ENCODE results near the gene ABCA1.
A peak's percentile ranks its signal among the peaks of the same experiment; 100 is the strongest.
"Not testable (repeated sequence)": the region's sequence is repeated elsewhere in the genome, so short reads cannot be mapped to it uniquely, and the experiment has no call there.

ABCA1 gene

DNA sequence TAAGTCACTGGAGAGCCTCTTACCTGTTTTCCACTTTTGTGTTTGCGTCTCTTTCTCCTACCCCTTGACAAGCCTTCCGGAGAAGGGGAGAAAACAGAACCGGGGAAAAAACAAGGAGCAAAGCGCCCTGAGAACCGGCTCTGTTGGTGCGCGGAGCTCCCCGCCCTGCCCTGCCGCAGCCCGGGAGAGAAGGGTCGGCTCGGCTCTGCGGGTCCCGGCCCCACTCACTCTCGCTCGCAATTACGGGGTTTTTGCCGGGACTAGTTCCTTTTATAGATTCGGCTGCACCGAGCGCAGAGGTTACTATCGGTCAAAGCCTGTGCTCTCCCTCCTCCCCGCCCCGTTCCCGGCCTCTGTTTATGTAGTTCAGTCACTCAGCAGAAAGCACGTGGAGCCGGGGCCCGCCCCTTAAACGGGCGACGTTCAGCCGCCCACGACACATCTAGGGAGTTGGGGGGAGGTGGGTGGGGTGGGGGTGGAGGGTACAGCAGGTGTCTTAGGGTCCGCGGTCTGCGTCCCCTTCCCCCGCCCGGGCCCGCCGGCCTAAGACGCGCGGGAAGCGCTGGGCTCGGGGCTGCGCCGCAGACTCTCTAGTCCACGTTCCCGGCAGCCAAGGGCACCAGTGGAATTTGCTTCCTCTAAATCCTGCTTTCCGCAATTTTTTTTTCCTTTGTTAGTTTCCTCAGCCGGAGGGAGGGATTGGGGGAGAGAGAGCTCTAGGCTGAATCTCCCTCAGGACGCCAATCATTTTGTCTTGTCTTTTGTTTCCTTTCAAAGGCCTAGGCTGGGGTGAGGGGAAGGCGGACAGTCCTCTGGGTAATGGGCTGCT, at the start of gene ABCA1:
Gene ABCA1, minus strand, starts transcription at position 244 of the 829 bp plus-strand sequence. CDS start 24,476 bp downstream, outside the sequence.
- peak; percentile 79 for DNase-seq (ENCODE audit: low spot score)

DNA sequence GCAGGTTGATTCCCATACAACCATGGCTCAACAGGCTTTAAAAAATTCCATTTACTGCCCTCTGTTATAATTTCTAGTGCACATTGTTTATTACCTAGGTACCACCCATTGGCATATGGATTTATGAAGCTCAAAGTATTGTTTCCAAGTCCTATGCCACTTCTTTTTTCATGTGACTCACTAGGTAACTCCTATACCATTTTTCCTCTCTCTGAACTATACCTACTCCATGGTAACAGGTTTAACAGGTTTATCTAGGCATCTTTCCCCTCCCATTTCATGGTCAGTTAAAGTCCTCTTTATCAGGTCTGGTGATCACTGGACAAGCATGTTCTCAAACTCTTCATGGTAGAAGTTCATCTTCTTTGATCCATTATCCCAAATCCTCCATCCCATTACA, 49.6 kb upstream of the ABCA1 start:
- DNase-seq (ENCODE audit: low spot score): no peak

DNA sequence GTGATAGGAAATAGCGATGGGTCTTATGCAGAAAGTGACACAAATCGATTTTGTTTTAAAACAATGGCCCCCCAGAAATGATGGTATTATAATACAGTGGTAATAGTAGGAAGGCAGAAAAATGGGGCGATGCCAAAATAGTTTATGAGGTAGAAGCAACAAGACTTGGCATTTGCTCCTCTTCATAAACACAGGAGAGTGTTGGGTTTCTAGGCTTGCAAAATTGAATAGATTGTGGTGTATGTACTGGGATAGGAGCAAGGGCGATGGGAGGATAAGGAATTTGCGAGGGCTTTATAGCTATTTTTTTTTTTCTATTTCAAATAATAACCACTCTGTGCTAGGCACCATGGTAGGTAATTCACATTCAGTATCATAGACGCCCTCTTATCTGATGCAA, 49.2 kb upstream of the ABCA1 start:
- no peak for DNase-seq (ENCODE audit: low spot score)

DNA sequence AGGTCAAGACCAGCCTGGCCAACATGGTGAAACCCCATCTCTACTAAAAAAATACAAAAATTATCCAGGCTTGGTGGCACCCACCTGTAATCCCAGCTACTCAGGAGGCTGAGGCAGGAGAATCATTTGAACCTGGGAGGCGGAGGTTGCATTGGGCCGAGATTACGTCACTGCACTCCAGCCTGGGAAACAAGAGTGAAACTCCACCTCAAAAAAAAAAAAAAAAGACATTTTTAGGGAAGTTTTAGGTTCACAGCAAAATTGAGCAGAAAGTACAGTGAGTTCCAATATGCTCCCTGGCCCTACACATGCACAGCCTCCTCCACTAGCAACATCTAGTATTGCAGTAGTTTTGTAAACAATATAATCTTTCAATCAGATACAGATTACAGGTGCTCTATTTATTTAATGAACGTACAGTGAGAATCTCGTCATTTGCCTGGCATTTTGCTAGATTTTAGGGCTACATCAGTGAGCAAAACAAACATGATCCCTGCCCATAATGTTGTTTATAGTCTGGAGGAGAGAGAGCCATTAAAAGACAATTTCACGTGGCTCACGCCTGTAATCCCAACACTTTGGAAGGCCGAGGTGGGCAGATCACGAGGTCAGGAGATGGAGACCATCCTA, 48.1 kb upstream of the ABCA1 start:
- DNase-seq (ENCODE audit: low spot score): not testable (repeated sequence)

- no peak for DNase-seq (ENCODE audit: low spot score)
Observed at GRCh38 chr9:104974053-104974962, 46.4 kb upstream of the ABCA1 start.

DNA sequence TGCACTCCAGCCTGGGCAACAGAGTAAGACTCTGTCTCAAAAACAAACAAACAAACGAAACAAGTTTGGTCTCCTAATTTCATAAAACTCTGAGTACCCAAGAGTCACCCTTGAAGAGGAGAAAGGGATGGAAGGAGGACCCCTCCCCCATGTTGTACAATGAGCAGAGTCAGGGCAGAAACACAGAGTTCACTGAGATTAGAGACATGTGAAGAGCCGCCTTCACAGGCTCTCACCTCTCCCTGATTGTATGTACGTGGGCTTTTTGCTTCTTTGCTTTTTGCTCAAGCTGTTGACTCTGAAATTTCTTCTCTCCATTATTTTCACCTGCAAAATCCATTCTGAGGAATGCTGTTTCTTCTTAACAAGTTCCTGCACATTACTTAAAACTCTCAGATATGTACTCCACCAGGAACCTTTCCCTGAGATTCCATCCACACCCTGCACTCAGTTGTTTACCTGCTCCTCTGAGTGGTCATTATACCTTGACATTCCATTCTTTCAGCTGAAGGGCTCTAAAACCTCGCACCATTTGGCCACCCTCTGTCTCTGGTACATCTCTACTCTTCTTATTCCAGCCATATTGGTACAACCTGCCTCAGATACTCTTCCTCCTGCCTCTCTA, 44.4 kb upstream of the ABCA1 start:
- DNase-seq (ENCODE audit: low spot score): no peak

- no peak for DNase-seq (ENCODE audit: low spot score)
Observed at GRCh38 chr9:104971511-104971910, 43.6 kb upstream of the ABCA1 start.

GRCh38 chr9:104970271-104970987, 42.5 kb upstream of the ABCA1 start:
- no peak for DNase-seq (ENCODE audit: low spot score)

- DNase-seq (ENCODE audit: low spot score): no peak
Observed at GRCh38 chr9:104969116-104969515, 41.2 kb upstream of the ABCA1 start.

GRCh38 chr9:104968025-104968982, 40.3 kb upstream of the ABCA1 start:
- DNase-seq (ENCODE audit: low spot score): peak; percentile 89

GRCh38 chr9:104963076-104963475, 35.1 kb upstream of the ABCA1 start:
- peak; percentile 85 for DNase-seq (ENCODE audit: low spot score)

DNA sequence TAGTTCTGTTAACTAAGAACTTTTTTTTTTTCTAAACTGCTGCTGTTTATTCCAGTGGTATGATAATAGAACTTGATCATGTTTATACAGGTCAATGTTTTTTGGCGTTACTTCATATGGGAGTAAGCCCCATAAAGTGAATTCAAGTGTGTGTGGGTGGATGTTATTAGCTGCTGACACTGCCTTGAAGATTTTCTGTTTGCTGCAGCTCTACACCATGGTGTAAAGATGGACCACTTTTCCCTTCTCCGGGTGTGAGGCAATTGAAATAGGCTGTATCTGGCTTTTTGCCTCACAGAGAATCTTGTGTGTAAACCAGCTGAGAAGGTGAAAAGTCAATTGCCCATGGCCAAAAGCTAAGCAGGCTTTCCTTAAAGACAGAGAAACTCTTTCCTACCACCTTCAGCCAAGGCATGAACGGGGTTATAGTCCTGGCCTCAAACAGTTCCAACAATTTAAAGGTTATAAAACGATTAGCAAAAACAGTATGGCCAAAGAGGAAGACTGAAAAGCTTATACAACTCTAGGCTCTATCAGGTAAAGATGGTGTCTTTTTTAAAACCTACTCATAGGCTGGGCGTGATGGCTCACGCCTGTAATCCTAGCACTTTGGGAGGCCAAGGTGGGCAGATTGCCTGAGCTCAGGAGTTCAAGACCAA, 33.9 kb upstream of the ABCA1 start:
- DNase-seq (ENCODE audit: low spot score): no peak

DNA sequence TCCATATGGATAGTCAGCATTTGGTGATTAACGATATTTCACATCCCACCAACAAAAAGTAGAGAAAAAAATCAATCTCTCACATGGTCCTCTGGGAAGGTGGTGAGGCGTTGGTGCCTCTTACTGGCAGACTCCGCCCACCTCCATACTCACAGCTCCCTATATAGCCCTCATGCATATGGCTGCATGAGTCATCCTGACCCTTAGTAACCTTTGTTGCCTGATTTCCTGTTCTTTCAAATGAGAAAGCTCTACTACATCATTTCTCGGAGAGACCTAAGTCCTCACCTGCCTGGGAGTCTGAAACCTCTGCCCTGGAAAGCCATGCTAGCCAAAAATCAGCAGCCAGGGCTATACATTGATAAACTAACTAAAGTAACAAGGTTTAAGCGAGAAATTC, 33.3 kb upstream of the ABCA1 start:
- no peak for DNase-seq (ENCODE audit: low spot score)

GRCh38 chr9:104960662-104961061, 32.7 kb upstream of the ABCA1 start:
- DNase-seq (ENCODE audit: low spot score): no peak

DNA sequence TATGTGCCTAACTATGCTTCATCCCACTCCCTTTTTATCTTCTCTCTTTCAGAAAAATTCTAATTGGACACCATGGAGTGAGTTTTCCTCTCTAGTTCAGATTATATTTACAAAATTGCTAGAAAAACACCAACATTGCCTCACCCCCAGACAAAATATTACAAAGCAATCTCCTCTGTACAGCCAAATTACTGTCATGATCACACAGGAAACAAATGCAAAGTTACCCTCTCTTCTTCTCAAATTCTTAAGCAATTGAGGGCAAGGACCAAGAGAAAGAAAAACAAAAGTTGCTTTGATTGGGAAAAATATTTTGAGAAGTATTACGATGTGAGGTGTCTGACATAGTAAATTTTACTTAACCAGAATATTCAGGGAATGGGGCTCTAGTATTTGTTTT, 30.8 kb upstream of the ABCA1 start:
- no peak for DNase-seq (ENCODE audit: low spot score)

GRCh38 chr9:104958006-104958405, 30.1 kb upstream of the ABCA1 start:
- not testable (repeated sequence) for DNase-seq (ENCODE audit: low spot score)

- DNase-seq (ENCODE audit: low spot score): no peak
Observed at GRCh38 chr9:104951487-104951886, 23.5 kb upstream of the ABCA1 start.

GRCh38 chr9:104950838-104951237, 22.9 kb upstream of the ABCA1 start:
- no peak for DNase-seq (ENCODE audit: low spot score)

- no peak for DNase-seq (ENCODE audit: low spot score)
Observed at GRCh38 chr9:104948277-104948676, 20.3 kb upstream of the ABCA1 start.

- no peak for DNase-seq (ENCODE audit: low spot score)
Observed at GRCh38 chr9:104944871-104945270, 16.9 kb upstream of the ABCA1 start.

Data from cerebellar cortex (tissue), 1 donor.